ENCODE measurements around the gene CHST2. TPM values are rescaled to one million over a fixed set of nuclear protein-coding genes. Genes with fewer than 3 reads are reported as not detected.
"Not testable (repeated sequence)": the region's sequence is repeated elsewhere in the genome, so short reads cannot be mapped to it uniquely, and the experiment has no call there.

The CHST2 gene
- total RNA-seq, 1 donor = 22.1 TPM

DNA sequence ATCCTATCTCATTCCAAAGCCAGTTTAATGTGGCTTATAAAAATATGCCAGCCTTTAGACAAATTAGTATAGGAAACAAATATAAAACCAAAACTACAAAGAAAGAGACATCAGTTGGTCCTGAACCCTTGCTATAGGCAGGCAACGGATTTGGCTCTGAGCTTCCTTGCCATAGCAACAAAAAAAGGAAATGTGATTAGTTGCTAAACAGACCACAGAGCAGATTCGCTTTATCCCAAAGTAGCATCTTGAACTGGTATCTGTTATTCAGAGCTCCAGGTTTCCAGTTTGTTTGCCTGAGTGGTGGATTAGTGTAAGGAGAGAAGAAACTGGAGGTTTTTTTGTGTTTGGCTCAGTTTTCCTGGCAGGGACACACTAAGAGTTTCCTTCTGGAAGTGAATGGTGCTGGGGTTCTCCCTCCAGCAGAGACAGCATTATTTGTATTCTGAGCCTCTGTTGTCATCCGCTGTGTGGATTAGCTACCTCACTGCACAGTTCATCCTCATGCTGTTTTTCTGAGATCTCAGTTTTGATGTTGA lies 44.1 kb downstream of the CHST2 start:
- Histone ChIP-seq H3K9me3 (ENCODE audit: low read depth, low read length) (no peaks in the 10 kb centered on the region), H3K4me3 (ENCODE audit: low read length) (no peak overlapping the region), H3K4me1 (ENCODE audit: insufficient read depth, low read length) (peaks cover 50% of the 10 kb centered on the region)

GRCh38 chr3:143165211-143165610 lies 45.6 kb downstream of the CHST2 start:
- Histone ChIP-seq H3K4me1 (ENCODE audit: insufficient read depth, low read length) (peaks cover 63% of the 10 kb centered on the region), H3K4me3 (ENCODE audit: low read length) (no peak overlapping the region), H3K27me3 (ENCODE audit: insufficient read depth, low read length) (no peaks in the 10 kb centered on the region), H3K9me3 (ENCODE audit: low read depth, low read length) (no peaks in the 10 kb centered on the region)

More for the DNA sequence above, 44.1 kb downstream of the CHST2 start:
- no peaks in the 10 kb centered on the region for H3K27me3 ChIP-seq (ENCODE audit: insufficient read depth, low read length)

- not testable (repeated sequence) for H3K27me3 ChIP-seq (ENCODE audit: insufficient read depth, low read length); H3K4me3 ChIP-seq (ENCODE audit: low read length); H3K9me3 ChIP-seq (ENCODE audit: low read depth, low read length)
- peaks cover 68% of the 10 kb centered on the region for H3K4me1 ChIP-seq (ENCODE audit: insufficient read depth, low read length)
Observed at GRCh38 chr3:143165612-143166285, 46.2 kb downstream of the CHST2 start.

- Histone ChIP-seq H3K4me1 (ENCODE audit: insufficient read depth, low read length) (peaks cover 75% of the 10 kb centered on the region), H3K9me3 (ENCODE audit: low read depth, low read length) (no peaks in the 10 kb centered on the region), H3K27me3 (ENCODE audit: insufficient read depth, low read length) (no peaks in the 10 kb centered on the region), H3K4me3 (ENCODE audit: low read length) (no peak overlapping the region)
Observed at GRCh38 chr3:143166376-143166775, 46.8 kb downstream of the CHST2 start.

DNA sequence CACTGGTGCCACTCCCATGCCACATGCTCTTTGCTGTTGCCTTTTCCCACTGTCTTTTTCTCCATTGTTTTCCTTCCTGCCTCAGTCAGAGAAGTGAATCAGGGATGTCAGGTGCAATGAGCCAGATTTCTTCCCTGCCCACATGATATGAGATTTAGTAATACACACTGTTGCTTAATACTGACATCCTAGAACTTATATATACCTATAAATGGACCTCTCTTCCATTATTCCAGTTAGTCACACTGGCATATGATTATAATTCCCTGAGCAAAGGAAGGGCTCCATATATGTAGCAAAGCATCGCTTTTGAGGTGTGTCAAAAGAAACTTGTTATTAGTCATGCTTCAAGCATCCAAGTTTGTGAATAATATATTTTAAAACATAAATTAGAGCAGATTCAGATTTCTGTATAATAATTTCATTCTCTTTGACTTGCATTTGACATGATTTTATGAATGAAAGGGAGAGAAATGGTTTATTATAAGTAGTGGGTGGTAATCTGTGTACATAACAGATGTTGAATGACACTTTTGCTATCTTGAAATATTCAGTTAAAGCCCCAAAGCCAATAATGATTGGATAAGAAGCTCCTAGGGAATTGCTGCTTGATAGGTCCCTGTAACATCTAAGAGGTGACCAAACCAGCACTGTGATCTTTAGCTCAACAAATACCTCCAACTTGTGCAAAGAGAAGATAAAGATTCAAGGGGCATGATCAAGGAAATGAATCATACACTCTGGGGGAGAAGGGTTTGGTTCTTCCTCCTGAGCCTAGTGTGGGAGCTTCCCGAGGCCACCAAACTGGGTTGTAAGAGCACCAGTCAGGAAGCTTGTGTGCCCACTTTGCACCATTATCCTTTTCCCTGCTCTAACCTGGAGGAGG lies 48.6 kb downstream of the CHST2 start:
- Histone ChIP-seq H3K9me3 (ENCODE audit: low read depth, low read length) (no peaks in the 10 kb centered on the region), H3K4me1 (ENCODE audit: insufficient read depth, low read length) (peaks cover 86% of the 10 kb centered on the region), H3K4me3 (ENCODE audit: low read length) (no peak overlapping the region), H3K27me3 (ENCODE audit: insufficient read depth, low read length) (no peaks in the 10 kb centered on the region)

- Histone ChIP-seq H3K9me3 (ENCODE audit: low read depth, low read length) (no peaks in the 10 kb centered on the region), H3K4me3 (ENCODE audit: low read length) (no peak overlapping the region), H3K4me1 (ENCODE audit: insufficient read depth, low read length) (peaks cover 80% of the 10 kb centered on the region), H3K27me3 (ENCODE audit: insufficient read depth, low read length) (no peaks in the 10 kb centered on the region)
Observed at GRCh38 chr3:143168855-143169192, 49.3 kb downstream of the CHST2 start.

DNA sequence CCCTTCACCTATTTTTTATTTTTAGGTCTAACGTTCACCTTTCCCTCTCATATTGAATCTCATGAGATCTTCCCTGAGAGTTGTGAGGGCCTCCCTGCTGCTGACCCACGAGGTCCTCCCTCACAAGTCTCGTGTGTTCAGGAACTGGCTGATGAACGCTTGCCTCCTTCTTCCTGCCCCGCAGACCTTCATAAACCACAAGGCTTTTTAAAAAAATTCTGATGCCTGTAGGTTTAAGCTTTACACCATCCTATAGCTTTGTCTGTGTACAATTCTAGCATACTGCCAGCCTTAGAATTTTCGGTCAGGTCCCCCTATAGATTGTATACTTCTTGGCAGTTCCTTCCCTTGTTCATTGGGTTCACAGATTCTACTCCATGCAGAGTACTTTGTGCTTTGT lies 50.5 kb downstream of the CHST2 start:
- Histone ChIP-seq H3K27me3 (ENCODE audit: insufficient read depth, low read length) (no peaks in the 10 kb centered on the region), H3K4me3 (ENCODE audit: low read length) (no peak overlapping the region), H3K4me1 (ENCODE audit: insufficient read depth, low read length) (peaks cover 67% of the 10 kb centered on the region), H3K9me3 (ENCODE audit: low read depth, low read length) (no peaks in the 10 kb centered on the region)

GRCh38 chr3:143170676-143171075 lies 51.1 kb downstream of the CHST2 start:
- no peak overlapping the region for H3K4me3 ChIP-seq (ENCODE audit: low read length)
- peaks cover 61% of the 10 kb centered on the region for H3K4me1 ChIP-seq (ENCODE audit: insufficient read depth, low read length)

GRCh38 chr3:143171141-143171980 lies 51.8 kb downstream of the CHST2 start:
- H3K9me3 ChIP-seq (ENCODE audit: low read depth, low read length) = no peaks in the 10 kb centered on the region
- H3K4me3 ChIP-seq (ENCODE audit: low read length) = no peak overlapping the region
- peaks cover 56% of the 10 kb centered on the region for H3K4me1 ChIP-seq (ENCODE audit: insufficient read depth, low read length)
- no peaks in the 10 kb centered on the region for H3K27me3 ChIP-seq (ENCODE audit: insufficient read depth, low read length)

More at GRCh38 chr3:143170676-143171075, 51.1 kb downstream of the CHST2 start:
- Histone ChIP-seq H3K27me3 (ENCODE audit: insufficient read depth, low read length) (no peaks in the 10 kb centered on the region), H3K9me3 (ENCODE audit: low read depth, low read length) (no peaks in the 10 kb centered on the region)

- Histone ChIP-seq H3K9me3 (ENCODE audit: low read depth, low read length) (no peaks in the 10 kb centered on the region), H3K27me3 (ENCODE audit: insufficient read depth, low read length) (no peaks in the 10 kb centered on the region), H3K4me3 (ENCODE audit: low read length) (no peak overlapping the region), H3K4me1 (ENCODE audit: insufficient read depth, low read length) (peaks cover 54% of the 10 kb centered on the region)
Observed at GRCh38 chr3:143172062-143172794, 52.7 kb downstream of the CHST2 start.

- Histone ChIP-seq H3K9me3 (ENCODE audit: low read depth, low read length) (no peaks in the 10 kb centered on the region), H3K4me1 (ENCODE audit: insufficient read depth, low read length) (peaks cover 49% of the 10 kb centered on the region), H3K27me3 (ENCODE audit: insufficient read depth, low read length) (no peaks in the 10 kb centered on the region), H3K4me3 (ENCODE audit: low read length) (no peak overlapping the region)
Observed at GRCh38 chr3:143172795-143173145, 53.2 kb downstream of the CHST2 start.

DNA sequence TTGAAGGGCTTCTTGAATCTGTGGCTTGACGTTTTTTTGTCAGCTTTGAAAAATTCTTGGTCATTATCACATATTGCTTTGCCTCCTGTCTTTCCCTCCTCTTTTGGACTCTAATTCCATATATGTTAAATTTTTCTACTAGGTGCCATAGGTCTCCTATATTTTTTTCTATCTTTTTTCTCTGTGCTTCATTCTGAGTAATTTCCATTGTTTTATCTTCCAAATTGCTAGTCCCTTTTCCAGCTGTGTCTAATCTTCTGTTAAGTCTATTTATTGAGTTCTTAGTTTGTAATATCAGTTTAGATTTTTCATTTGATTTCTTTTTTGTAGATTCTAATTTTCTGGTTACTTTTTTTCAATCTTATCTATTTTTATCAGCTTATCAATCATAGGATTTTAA lies 53.7 kb downstream of the CHST2 start:
- Histone ChIP-seq H3K4me1 (ENCODE audit: insufficient read depth, low read length) (peaks cover 45% of the 10 kb centered on the region), H3K27me3 (ENCODE audit: insufficient read depth, low read length) (no peaks in the 10 kb centered on the region), H3K4me3 (ENCODE audit: low read length) (no peak overlapping the region), H3K9me3 (ENCODE audit: low read depth, low read length) (no peaks in the 10 kb centered on the region)
